Activated naive CD8-positive, alpha-beta T cell treated with anti-CD3 and anti-CD28 coated beads, Interleukin-2, amount 10 ng/mL, durations not matched to agents 7 days and 5 days (primary cell): Measurements from ENCODE around the gene FAM168A. TPM values are rescaled to one million over a fixed set of nuclear protein-coding genes. Genes with fewer than 3 reads are reported as not detected.
"Not testable (repeated sequence)": the region's sequence is repeated elsewhere in the genome, so short reads cannot be mapped to it uniquely, and the experiment has no call there.

Experiments
- ATAC-seq: fragments of 150-1000 bp; cut with Tn5 transposase; one replicate; pipeline ENCODE4 v1.10.0; 2021; ENCODE audit warnings: low read depth, moderate library complexity
- POLR2A ChIA-PET: fragments of 350-600 bp; sonication (Branson Sonifier 250); formaldehyde crosslinking; loops from one replicate; lab custom pipeline; 2021; ENCODE audit warnings: antibody characterized with exemption; lab: Charles Lee
- DNase-seq: peaks from one replicate; pipeline ENCODE4 v3.0.0; 2021
- H3K27ac Mint-ChIP-seq: one replicate; pipeline ENCODE4 v1.8.0; 2022; ENCODE audit warnings: mild to moderate bottlenecking, mixed read lengths
- H3K27me3 Mint-ChIP-seq: one replicate; pipeline ENCODE4 v1.8.0; 2022; ENCODE audit warnings: mild to moderate bottlenecking, moderate library complexity, mixed read lengths
- H3K36me3 Mint-ChIP-seq: one replicate; pipeline ENCODE4 v1.8.0; 2021; ENCODE audit warnings: mild to moderate bottlenecking, mixed read lengths
- H3K4me1 Mint-ChIP-seq: one replicate; pipeline ENCODE4 v1.8.0; 2021; ENCODE audit warnings: mixed read lengths
- H3K4me3 Mint-ChIP-seq: one replicate; pipeline ENCODE4 v1.8.0; 2022; ENCODE audit warnings: mild to moderate bottlenecking, moderate library complexity, mixed read lengths
- H3K9me3 Mint-ChIP-seq: one replicate; pipeline ENCODE4 v1.8.0; 2021; ENCODE audit warnings: mixed read lengths
- total RNA-seq, 2 experiments: library from RNA; stranded (reverse); gene quantifications; one replicate each; pipeline ENCODE4 v1.2.3, GENCODE V29; 2021

The FAM168A gene
- total RNA-seq, 2 experiments from 2014 or later = 27.3 to 31.0 TPM

DNA sequence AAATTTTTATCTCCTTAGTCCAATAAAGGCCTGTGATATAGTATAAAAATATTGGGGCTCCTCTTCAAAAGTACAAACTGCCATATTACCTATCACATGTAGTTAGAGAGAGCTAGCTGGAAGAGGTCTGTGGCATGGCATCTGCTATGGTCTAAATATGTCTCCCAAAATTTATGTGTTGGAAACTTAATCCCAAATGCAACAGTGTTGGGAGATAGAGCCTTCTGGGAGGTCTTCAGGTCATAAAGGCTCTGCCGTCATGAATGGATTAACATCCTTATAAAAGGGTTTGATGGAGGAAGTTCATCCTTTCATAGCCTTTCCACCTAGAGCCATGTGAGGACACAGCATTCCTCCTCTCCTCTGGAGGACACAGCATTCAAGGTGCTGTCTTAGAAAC lies 116.3 kb downstream of the FAM168A start:
- ATAC-seq = no peak
- Mint-ChIP-seq H3K9me3 (peaks cover 2% of the 10 kb centered on the region), H3K27me3 (no peaks in the 10 kb centered on the region), H3K27ac (no peak overlapping the region), H3K4me1 (no peaks in the 10 kb centered on the region), H3K4me3 (no peak overlapping the region), H3K36me3 (peaks cover 8% of the 10 kb centered on the region)
- DNase-seq = no peak
- POLR2A ChIA-PET = no interaction called here

DNA sequence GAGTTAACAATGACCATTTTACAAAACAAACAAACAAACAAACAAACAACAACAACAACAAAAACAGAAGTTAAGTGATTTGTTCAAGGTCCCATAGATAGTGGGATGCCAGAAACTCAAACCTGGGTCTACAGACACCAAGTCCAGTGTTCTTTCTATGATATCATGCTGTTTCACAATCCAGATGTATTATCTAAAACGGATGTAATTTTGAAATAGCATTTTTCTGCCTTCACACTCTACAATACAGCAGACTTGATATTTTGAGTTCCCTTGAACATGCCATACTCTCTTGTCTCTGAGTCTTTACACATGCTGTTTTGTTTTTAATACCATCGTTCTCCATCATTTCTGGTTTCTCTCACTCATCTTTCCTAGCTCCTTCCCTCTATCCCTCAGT lies 117.2 kb downstream of the FAM168A start:
- H3K27ac Mint-ChIP-seq = no peak overlapping the region
- H3K27me3 Mint-ChIP-seq = no peaks in the 10 kb centered on the region
- POLR2A ChIA-PET = no interaction called here
- H3K4me3 Mint-ChIP-seq = no peak overlapping the region
- no peaks in the 10 kb centered on the region for H3K4me1 Mint-ChIP-seq
- ATAC-seq (no peak), DNase-seq (no peak)
- peaks cover 2% of the 10 kb centered on the region for H3K9me3 Mint-ChIP-seq
- peaks cover 8% of the 10 kb centered on the region for H3K36me3 Mint-ChIP-seq

DNA sequence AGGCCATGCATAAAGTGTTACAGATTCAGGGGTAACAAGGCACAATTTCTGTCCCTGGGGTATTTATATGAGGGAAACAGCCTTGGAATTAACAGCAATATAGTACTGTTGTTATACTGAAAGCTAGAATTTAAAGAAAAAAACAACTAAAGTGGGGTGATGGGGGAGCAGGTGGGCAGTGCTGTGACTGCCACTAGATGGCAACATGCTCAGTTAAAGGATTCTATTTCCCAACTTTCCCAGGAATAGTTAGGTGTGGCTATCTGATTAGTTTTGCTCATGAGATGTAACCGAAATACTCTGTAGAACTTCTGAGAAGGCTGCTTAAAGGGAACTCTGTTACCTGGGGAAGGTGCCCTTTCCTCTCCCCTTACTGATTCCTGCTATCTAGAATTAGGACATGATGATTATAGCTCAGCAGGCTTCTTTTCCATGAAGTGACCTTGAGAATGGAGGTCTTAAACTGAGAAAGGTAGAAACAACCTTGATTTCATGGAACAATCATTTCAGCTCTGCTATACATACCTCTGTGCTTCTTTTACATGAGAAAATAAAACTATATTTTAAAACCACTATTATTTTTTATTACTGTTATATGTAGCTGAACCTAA lies 119.1 kb downstream of the FAM168A start:
- H3K4me3 Mint-ChIP-seq = no peak overlapping the region
- DNase-seq = no peak
- POLR2A ChIA-PET = no interaction called here
- no peak for ATAC-seq
- H3K27me3 Mint-ChIP-seq = no peaks in the 10 kb centered on the region
- peaks cover 8% of the 10 kb centered on the region for H3K36me3 Mint-ChIP-seq
- H3K9me3 Mint-ChIP-seq = peaks cover 2% of the 10 kb centered on the region
- no peaks in the 10 kb centered on the region for H3K4me1 Mint-ChIP-seq
- H3K27ac Mint-ChIP-seq = no peak overlapping the region

DNA sequence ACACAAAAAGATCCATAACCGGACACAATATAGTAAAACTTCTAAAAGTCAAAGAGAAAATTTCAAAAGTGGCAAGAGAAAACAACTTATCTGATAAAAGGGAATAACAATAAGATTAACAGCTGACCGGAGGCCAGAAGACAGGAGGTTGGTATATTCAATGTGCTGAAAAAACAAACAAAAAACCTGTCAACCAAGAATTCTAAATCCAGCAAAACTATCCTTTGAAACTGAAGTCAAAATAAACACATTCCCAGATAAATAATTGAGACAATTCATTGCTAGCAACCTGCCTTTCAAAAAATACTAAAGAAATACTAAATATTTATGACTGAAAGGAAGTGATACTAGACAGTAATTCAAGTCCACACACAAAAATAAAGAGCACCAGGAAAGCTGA lies 120.4 kb downstream of the FAM168A start:
- Mint-ChIP-seq H3K27ac (no peak overlapping the region), H3K4me1 (no peaks in the 10 kb centered on the region), H3K27me3 (no peaks in the 10 kb centered on the region), H3K4me3 (no peak overlapping the region), H3K9me3 (peaks cover 2% of the 10 kb centered on the region), H3K36me3 (peaks cover 8% of the 10 kb centered on the region)
- no peak for ATAC-seq
- DNase-seq = no peak
- POLR2A ChIA-PET = no interaction called here

DNA sequence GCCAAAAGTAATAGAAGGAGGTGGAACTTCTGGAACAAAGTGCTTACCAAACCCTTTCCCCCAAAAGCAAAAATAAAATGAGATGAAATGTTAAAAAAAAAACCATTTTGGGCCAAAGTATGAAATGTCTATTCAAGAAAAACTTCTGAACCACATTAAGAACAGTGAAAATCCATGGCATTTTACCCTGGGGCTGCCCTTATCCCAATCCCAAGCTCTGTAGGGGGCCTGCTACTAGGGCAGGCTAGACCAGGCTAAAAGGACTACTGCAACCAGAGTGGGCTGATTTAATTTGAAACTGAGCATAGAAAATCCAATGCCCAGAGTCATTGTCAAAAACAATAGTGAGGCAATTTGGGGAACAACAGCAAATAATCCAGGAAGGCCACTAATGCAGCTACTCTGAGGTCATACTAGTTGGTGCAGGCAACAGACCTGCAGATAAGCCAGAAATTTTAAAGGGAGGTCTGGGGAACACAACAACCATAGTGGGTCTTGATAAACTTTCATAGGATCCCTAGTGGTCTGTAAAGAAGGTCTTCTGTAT lies 122.3 kb downstream of the FAM168A start:
- DNase-seq = no peak
- Mint-ChIP-seq H3K4me1 (no peaks in the 10 kb centered on the region), H3K36me3 (peaks cover 8% of the 10 kb centered on the region), H3K27ac (no peak overlapping the region), H3K9me3 (peaks cover 2% of the 10 kb centered on the region), H3K4me3 (no peak overlapping the region), H3K27me3 (no peaks in the 10 kb centered on the region)
- POLR2A ChIA-PET = no interaction called here
- no peak for ATAC-seq

DNA sequence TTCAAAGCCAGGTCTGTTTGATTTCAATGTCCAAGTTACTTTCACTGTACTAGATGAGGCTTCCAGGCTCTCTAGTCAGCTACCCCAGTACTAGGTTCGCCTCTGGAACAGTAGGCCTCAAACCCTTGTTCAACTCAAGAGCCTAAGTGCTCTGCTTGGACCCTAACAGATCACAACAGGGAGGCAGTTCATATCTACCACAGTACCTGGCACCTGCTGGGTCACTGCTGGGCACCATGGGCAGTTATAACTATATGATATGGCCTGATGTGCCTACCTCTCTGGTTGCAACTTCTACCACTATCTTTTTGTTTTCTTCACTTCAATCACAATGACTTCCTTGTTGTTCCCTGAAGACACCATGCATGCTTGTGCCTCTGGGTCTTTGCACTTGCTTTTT lies 124.7 kb downstream of the FAM168A start:
- ATAC-seq (no peak), DNase-seq (no peak)
- H3K9me3 Mint-ChIP-seq = peaks cover 2% of the 10 kb centered on the region
- no peak overlapping the region for H3K27ac Mint-ChIP-seq
- H3K4me1 Mint-ChIP-seq = peaks cover 2% of the 10 kb centered on the region
- H3K36me3 Mint-ChIP-seq = peaks cover 13% of the 10 kb centered on the region
- POLR2A ChIA-PET = no interaction called here
- no peaks in the 10 kb centered on the region for H3K27me3 Mint-ChIP-seq
- no peak overlapping the region for H3K4me3 Mint-ChIP-seq

DNA sequence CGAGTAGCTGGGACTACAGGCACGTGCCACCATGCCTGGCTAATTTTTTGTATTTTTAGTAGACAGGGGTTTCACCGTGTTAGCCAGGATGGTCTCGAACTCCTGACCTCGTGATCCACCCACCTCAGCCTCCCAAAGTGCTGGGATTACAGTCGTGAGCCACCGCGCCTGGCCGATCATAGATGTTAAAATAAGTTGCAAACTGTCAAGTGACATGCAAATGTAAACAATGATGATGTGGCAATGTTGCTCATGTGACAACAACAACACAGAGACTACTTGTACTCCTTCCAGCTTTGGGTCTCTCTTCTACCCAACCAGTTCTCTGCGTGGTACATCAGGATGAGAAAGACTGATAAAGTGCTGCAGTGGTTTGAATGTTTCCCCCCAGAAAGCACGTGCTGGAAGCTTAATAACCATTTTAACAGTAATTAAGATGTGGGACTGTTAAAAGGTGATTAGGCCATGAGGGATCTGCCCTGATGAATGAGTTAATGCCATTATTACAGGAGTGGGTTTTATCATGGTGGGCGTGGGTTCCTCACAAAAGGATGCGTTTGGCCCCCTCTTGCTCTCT lies 127.8 kb downstream of the FAM168A start:
- DNase-seq, H3K36me3 Mint-ChIP-seq, ATAC-seq, POLR2A ChIA-PET, H3K4me3 Mint-ChIP-seq, H3K4me1 Mint-ChIP-seq, H3K27ac Mint-ChIP-seq, H3K27me3 Mint-ChIP-seq, H3K9me3 Mint-ChIP-seq: not testable (repeated sequence)

DNA sequence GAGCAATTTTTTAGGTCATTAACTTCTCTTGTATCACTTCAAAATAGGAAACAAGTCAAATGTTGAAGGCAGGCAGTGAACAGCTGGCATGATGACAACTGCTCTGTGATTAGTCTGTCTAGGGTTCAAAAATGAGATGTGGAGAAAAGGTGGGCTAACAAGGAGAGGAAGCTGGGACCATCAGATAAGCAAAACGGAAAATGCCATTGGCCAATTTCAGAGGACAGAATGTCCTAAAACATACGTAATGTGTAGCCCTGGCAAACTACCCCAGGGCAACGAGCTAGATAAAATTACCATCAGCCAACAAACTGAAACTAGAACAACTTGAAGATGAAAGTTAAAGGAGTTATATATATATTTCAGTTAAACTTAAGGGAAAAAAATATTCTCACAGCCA lies 128.5 kb downstream of the FAM168A start:
- no peak overlapping the region for H3K27ac Mint-ChIP-seq
- H3K36me3 Mint-ChIP-seq = peaks cover 8% of the 10 kb centered on the region
- ATAC-seq (no peak), DNase-seq (no peak)
- peaks cover 2% of the 10 kb centered on the region for H3K4me1 Mint-ChIP-seq
- POLR2A ChIA-PET = no interaction called here
- H3K9me3 Mint-ChIP-seq = no peaks in the 10 kb centered on the region
- no peak overlapping the region for H3K4me3 Mint-ChIP-seq
- no peaks in the 10 kb centered on the region for H3K27me3 Mint-ChIP-seq

DNA sequence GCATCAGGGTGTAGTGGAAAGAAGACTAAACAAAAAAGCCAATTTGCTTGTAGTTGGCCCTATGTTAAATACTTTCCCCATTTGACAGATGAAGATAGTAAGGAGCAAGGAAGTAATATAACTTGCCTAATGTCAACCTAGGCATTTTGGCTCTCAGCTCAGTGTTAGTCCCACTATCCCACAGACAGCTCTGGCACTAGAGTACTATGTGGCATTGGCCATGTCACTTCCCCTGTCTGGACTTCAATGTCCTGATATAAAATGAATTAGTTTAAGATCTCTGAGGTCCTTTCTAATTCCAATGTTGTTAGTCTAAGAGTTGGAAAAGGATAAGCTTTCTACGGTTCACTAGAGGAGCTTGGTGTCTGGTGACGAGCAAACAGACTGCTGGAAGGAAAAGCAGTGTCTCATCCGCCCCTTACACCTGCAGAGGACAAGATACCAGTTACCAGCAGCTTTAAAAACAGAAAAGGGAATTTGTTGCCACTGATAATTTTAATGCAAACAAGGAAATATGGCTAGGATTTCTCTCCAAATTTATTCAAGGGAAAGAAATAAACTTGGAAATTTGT lies 129.2 kb downstream of the FAM168A start:
- Mint-ChIP-seq H3K27ac (no peak overlapping the region), H3K9me3 (no peaks in the 10 kb centered on the region), H3K27me3 (no peaks in the 10 kb centered on the region), H3K36me3 (peaks cover 8% of the 10 kb centered on the region), H3K4me3 (no peak overlapping the region), H3K4me1 (peaks cover 2% of the 10 kb centered on the region)
- no peak for ATAC-seq
- DNase-seq = no peak
- POLR2A ChIA-PET = no interaction called here

DNA sequence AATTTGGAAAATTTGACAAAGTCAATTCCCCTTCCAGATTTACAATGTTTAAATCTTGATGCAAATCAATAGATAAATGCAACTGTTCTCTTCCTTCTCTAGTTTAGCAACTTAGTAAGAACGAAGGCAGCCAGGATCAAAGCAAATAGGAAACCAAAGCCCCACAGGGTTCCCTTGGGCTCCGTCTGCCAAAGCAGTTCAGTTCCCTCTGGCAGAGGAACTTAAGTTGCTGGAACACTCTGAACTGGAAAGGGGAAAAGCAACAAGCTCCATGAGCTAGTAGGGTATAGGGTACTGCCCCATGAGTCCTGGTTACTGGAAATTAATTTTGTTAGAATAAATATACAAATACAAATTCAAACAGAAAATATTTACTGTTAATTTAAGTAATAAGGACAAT lies 130.4 kb downstream of the FAM168A start:
- Mint-ChIP-seq H3K9me3 (no peaks in the 10 kb centered on the region), H3K4me3 (no peak overlapping the region), H3K27ac (no peak overlapping the region), H3K27me3 (no peaks in the 10 kb centered on the region), H3K4me1 (peaks cover 2% of the 10 kb centered on the region), H3K36me3 (peaks cover 15% of the 10 kb centered on the region)
- POLR2A ChIA-PET = no interaction called here
- ATAC-seq (no peak), DNase-seq (no peak)

DNA sequence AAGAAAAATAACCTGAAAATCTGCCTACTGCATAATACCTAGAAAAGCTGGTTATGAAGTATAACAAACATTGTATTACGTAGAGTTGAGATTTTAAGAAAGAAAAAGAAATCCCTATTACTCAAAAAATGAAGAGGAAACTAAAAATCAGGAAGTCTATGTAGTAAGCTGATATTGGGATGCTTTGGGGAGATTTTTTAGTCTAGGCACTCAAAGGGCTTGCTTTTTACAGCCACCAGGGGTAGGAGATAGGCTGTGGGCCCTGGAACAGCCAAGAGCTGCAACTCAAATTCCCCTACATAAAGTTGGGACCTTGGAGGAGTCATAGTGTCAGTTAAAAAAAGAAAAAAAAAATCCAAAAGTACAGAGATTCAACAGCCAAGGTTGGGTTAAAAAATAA lies 131.3 kb downstream of the FAM168A start:
- no peak for ATAC-seq
- POLR2A ChIA-PET = no interaction called here
- no peak for DNase-seq
- Mint-ChIP-seq H3K27me3 (no peaks in the 10 kb centered on the region), H3K4me1 (peaks cover 3% of the 10 kb centered on the region), H3K4me3 (no peak overlapping the region), H3K27ac (no peak overlapping the region), H3K36me3 (peaks cover 17% of the 10 kb centered on the region), H3K9me3 (no peaks in the 10 kb centered on the region)

DNA sequence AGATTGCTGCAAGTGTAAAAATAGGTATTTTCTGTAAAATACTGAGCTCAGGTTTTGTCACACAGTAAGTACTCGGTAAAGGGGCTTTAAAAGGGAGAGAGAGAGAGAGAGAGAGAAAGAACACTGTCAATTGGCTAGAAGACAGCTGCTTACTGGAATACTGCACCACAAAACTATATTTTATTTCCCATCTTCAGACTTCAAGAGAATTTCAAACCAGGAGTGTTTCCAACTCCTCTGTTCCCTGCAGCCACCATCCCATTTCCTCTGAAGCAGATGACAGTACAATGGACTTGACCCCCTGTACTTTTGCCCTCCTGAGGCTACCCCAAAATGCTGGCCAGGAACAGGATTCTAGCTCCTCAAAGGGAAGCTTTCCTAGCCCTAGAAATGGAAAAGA lies 132.0 kb downstream of the FAM168A start:
- H3K4me3 Mint-ChIP-seq = no peak overlapping the region
- H3K27me3 Mint-ChIP-seq = no peaks in the 10 kb centered on the region
- no peak overlapping the region for H3K27ac Mint-ChIP-seq
- H3K4me1 Mint-ChIP-seq = peaks cover 6% of the 10 kb centered on the region
- peaks cover 17% of the 10 kb centered on the region for H3K36me3 Mint-ChIP-seq
- ATAC-seq = no peak
- DNase-seq = no peak
- POLR2A ChIA-PET = interaction anchor here (0.6 kb wide), 1 partner anchor 224 kb away, joined by 5 read pairs; no protein-coding TSS in a partner anchor
- H3K9me3 Mint-ChIP-seq = no peaks in the 10 kb centered on the region

DNA sequence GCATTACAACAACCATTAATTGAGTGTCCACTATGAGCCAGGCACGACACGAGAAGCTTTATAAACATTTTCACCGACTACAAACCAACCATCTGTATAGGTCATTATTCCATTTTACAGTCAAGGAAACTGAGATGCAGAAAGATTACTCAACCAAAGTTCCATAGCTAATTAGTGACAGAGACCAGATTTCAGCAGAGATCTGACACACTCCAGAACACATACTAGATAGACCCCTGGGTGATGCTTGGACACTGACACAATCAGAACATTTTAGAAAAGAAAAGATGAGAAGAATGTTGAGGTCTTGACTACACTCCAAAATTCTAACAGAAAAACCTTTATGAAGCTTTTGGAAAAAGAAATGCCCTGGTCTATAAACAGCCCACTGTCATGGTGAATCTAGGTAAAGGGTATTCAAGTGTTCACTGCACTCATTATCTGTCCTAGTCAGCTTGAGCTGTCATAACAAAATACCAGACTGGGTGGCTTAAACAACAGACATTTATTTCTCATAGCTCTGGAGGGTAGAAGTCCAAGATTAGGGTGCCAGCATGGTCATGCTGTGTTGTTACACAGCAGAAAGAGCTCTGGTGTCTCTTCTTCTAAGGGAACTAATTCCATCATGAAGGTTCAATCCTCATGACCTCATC lies 132.8 kb downstream of the FAM168A start:
- no peak for ATAC-seq
- no peak for DNase-seq
- H3K27ac Mint-ChIP-seq = no peak overlapping the region
- peaks cover 17% of the 10 kb centered on the region for H3K36me3 Mint-ChIP-seq
- H3K27me3 Mint-ChIP-seq = no peaks in the 10 kb centered on the region
- peaks cover 6% of the 10 kb centered on the region for H3K4me1 Mint-ChIP-seq
- no peaks in the 10 kb centered on the region for H3K9me3 Mint-ChIP-seq
- H3K4me3 Mint-ChIP-seq = no peak overlapping the region
- POLR2A ChIA-PET = no interaction called here

DNA sequence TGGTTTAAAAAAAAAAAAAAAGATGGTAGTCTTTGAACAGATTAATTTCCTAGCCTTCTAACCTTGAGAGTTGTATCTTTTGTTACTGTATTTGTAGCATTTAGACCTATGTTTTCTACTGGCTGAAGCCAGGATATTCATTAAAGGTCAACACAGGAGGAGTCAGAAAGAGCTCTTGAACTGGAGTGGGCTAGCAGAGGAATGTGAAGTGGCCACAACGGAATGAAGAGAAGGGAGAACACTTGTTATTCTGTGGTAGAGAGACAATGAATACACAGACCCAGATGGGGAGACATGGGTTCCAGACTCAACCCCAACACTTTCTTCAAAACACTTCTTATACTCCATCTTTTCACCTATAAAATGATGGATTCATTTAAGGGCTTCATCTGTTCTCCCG lies 133.6 kb downstream of the FAM168A start:
- ATAC-seq = no peak
- Mint-ChIP-seq H3K27ac (no peak overlapping the region), H3K27me3 (no peaks in the 10 kb centered on the region), H3K9me3 (no peaks in the 10 kb centered on the region), H3K36me3 (peaks cover 18% of the 10 kb centered on the region), H3K4me1 (peaks cover 5% of the 10 kb centered on the region), H3K4me3 (no peak overlapping the region)
- no peak for DNase-seq
- POLR2A ChIA-PET = no interaction called here
